MM.1S (cell line): ENCODE measurements around the gene USP32.

Source experiments
- DNase-seq: peaks from one replicate; pipeline ENCODE4 v3.0.0-alpha.2; 2015
- H2AFZ ChIP-seq: fragments of 300-600 bp; sonication (generic); 2 replicates; pipeline ENCODE4 v1.6.0; 2016; ENCODE audit warnings: antibody characterized with exemption, low read length
- H3F3A ChIP-seq: fragments of 300-600 bp; sonication (generic); 2 replicates; pipeline ENCODE4 v1.6.1; 2016; ENCODE audit warnings: mild to moderate bottlenecking, antibody characterized with exemption, low read length, moderate library complexity, mixed read lengths; ENCODE audit not compliant: insufficient read depth
- H3K27ac ChIP-seq: fragments of 300-600 bp; sonication (generic); 2 replicates; pipeline ENCODE4 v1.5.1; 2016; ENCODE audit warnings: mild to moderate bottlenecking, low read length
- H3K27me3 ChIP-seq: fragments of 300-600 bp; sonication (generic); replicated peaks from 2 replicates; pipeline ENCODE4 v1.6.0; 2016; ENCODE audit warnings: low read length; ENCODE audit not compliant: insufficient read depth
- H3K36me3 ChIP-seq: fragments of 300-600 bp; sonication (generic); replicated peaks from 2 replicates; pipeline ENCODE4 v1.6.1; 2016; ENCODE audit warnings: mild to moderate bottlenecking, low read length, mixed read lengths; ENCODE audit not compliant: insufficient read depth
- H3K4me1 ChIP-seq: fragments of 300-600 bp; sonication (generic); 2 replicates; pipeline ENCODE4 v1.6.1; 2016; ENCODE audit warnings: low read length, mixed read lengths
- H3K4me2 ChIP-seq: fragments of 300-600 bp; sonication (generic); 2 replicates; pipeline ENCODE4 v1.6.0; 2016; ENCODE audit warnings: low read depth, low read length
- H3K4me3 ChIP-seq: fragments of 300-600 bp; sonication (generic); 2 replicates; pipeline ENCODE4 v1.5.1; 2016; ENCODE audit warnings: low read length, mixed read lengths
- H3K79me2 ChIP-seq: fragments of 300-600 bp; sonication (generic); 2 replicates; pipeline ENCODE4 v1.6.1; 2016; ENCODE audit warnings: mixed run types, low read length, mixed read lengths
- H3K9ac ChIP-seq: fragments of 300-600 bp; sonication (generic); 2 replicates; pipeline ENCODE4 v1.6.1; 2016; ENCODE audit warnings: low read length, mixed read lengths
- H3K9me2 ChIP-seq: fragments of 300-600 bp; sonication (generic); replicated peaks from 2 replicates; pipeline ENCODE4 v1.6.1; 2016; ENCODE audit warnings: mild to moderate bottlenecking, low read length, mixed read lengths; ENCODE audit not compliant: insufficient read depth
- H3K9me3 ChIP-seq: fragments of 300-600 bp; sonication (generic); replicated peaks from 2 replicates; pipeline ENCODE4 v1.6.1; 2016; ENCODE audit warnings: mild to moderate bottlenecking, low read length, mixed read lengths; ENCODE audit not compliant: insufficient read depth
- H4K20me1 ChIP-seq: fragments of 300-600 bp; sonication (generic); 2 replicates; pipeline ENCODE4 v1.6.1; 2016; ENCODE audit warnings: mild to moderate bottlenecking, low read length, moderate library complexity, mixed read lengths; ENCODE audit not compliant: insufficient read depth
- EZH2 ChIP-seq: fragments of 300-600 bp; sonication (generic); optimal IDR thresholded peaks from 2 replicates; pipeline ENCODE3; 2017; ENCODE audit warnings: low read depth, mild to moderate bottlenecking, antibody characterized with exemption, low read length, mixed read lengths
- EZH2phosphoT487 ChIP-seq: fragments of 300-600 bp; sonication (generic); IDR thresholded peaks from 2 replicates; pipeline ENCODE4 v1.6.1; 2018; ENCODE audit warnings: antibody characterized with exemption, low read length
- TF ChIP-seq, protein P1 (sequence below): fragments of 300-600 bp; sonication (generic); IDR thresholded peaks from 2 replicates; pipeline ENCODE4 v1.5.1; 2016; ENCODE audit warnings: antibody characterized with exemption, low read length, mixed read lengths

The USP32 gene

DNA sequence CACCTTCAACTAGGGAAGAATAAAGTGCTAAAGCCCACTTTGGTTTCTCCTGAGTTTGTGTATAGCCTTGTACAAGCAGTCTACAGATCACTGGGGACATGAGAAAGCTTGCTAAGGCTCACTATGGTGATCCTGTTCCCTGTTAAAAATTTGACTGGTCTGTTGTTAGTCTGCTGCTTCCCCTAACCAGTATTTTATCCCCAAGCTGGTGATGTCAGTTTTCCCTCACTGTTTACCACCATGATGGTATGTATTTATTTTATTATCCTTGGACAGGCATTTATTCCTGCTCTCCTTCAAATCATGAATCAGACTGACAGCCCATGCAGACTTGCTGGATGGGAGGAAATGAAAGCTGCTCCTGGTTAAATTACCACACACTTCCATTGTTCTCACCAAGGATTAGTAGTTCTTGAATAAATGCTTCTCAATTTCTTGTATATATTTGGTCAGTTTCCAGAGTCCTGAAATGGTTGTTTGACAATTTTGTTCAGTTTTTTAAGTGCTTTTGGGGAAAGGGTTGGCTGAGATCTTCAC, 142.6 kb downstream of the USP32 start:
- no peak overlapping the region for H3K4me3 ChIP-seq
- H3K9me3 ChIP-seq: no peaks in the 10 kb centered on the region
- no peaks in the 10 kb centered on the region for H3K9me2 ChIP-seq
- no peaks in the 10 kb centered on the region for H3F3A ChIP-seq
- H4K20me1 ChIP-seq: no peaks in the 10 kb centered on the region
- no peak overlapping the region for H3K9ac ChIP-seq
- no peaks in the 10 kb centered on the region for H3K27me3 ChIP-seq
- no peaks in the 10 kb centered on the region for H3K4me1 ChIP-seq
- no peak overlapping the region for H2AFZ ChIP-seq
- no peaks in the 10 kb centered on the region for H3K36me3 ChIP-seq
- H3K79me2 ChIP-seq: no peaks in the 10 kb centered on the region
- TF ChIP-seq EZH2 (no peak), EZH2phosphoT487 (no peak)
- TF ChIP-seq, protein P1, sequence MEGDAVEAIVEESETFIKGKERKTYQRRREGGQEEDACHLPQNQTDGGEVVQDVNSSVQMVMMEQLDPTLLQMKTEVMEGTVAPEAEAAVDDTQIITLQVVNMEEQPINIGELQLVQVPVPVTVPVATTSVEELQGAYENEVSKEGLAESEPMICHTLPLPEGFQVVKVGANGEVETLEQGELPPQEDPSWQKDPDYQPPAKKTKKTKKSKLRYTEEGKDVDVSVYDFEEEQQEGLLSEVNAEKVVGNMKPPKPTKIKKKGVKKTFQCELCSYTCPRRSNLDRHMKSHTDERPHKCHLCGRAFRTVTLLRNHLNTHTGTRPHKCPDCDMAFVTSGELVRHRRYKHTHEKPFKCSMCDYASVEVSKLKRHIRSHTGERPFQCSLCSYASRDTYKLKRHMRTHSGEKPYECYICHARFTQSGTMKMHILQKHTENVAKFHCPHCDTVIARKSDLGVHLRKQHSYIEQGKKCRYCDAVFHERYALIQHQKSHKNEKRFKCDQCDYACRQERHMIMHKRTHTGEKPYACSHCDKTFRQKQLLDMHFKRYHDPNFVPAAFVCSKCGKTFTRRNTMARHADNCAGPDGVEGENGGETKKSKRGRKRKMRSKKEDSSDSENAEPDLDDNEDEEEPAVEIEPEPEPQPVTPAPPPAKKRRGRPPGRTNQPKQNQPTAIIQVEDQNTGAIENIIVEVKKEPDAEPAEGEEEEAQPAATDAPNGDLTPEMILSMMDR: no peak
- no peak overlapping the region for H3K4me2 ChIP-seq
- H3K27ac ChIP-seq: no peak overlapping the region
- no peak for DNase-seq

DNA sequence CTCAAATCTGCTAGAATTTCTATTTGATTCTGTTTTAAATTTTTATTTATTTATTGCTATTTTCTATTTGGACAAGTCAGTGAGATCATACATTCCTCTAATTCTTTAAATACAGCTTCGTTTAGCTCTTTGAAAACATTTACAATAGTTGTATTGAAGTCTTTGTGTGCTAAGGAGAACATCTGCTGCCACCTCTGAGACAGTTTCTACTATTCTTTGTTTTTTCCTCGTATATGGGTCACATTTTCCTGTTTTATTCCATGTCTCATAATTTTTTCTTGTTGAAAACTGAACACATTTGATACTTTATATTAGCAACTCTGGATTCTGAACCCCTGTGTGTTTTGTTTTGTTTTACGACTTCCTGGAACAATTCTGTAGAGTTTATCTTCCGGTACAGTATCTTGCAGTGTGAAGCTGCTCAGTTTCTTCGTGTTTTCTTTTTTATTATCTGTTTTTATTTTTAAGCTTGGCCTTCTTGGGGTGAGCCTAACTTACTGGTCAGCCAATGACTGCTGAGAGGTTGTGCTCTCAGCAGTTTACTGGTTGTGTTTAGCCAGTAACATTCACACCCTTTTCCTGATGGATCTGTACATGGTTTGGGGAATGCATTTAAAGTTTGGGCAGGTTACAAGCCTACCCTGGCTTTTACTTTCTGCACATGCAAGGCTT, 143.2 kb downstream of the USP32 start:
- TF ChIP-seq EZH2 (no peak), EZH2phosphoT487 (no peak)
- TF ChIP-seq, protein P1: no peak
- Histone ChIP-seq H4K20me1 (no peaks in the 10 kb centered on the region), H3K4me3 (no peak overlapping the region), H2AFZ (no peak overlapping the region), H3K4me2 (no peak overlapping the region), H3K27me3 (no peaks in the 10 kb centered on the region), H3K27ac (no peak overlapping the region), H3K4me1 (no peaks in the 10 kb centered on the region), H3K36me3 (no peaks in the 10 kb centered on the region), H3F3A (no peaks in the 10 kb centered on the region), H3K79me2 (no peaks in the 10 kb centered on the region), H3K9me3 (no peaks in the 10 kb centered on the region), H3K9me2 (no peaks in the 10 kb centered on the region), H3K9ac (no peak overlapping the region)
- DNase-seq: no peak

DNA sequence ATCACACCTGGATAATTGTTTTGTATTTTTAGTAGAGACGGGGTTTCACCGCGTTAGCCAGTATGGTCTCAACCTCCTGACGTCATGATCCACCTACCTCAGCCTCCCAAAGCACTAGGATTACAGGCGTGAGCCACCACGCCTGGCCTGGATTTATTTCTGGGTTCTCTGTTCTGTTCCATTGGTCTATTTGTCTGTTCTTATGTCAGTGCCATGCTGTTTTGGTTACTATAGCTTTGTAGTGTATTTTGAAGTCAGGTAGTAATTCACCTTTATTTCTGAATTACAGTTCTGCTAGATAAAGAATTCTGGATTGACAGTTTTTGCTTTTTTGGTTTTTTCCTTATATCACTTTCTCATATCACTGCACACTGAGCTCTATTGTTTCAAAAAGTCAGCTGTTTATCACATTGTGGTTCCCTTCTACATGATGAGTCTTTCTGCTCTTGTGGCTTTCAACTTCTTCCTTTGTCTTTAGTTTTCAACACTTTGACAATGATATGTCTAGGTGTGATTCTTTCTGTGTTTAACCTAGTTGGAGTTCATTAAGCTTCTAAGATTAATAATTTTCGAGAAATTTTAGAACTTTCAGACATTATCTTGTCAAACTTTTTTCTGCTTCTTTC, 144.0 kb downstream of the USP32 start:
- Histone ChIP-seq H3K27ac (no peak overlapping the region), H3K27me3 (no peaks in the 10 kb centered on the region), H3K4me2 (no peak overlapping the region), H3K9ac (no peak overlapping the region), H3K79me2 (no peaks in the 10 kb centered on the region), H3K9me2 (no peaks in the 10 kb centered on the region), H3F3A (no peaks in the 10 kb centered on the region), H3K9me3 (no peaks in the 10 kb centered on the region), H3K4me3 (no peak overlapping the region), H3K36me3 (no peaks in the 10 kb centered on the region), H4K20me1 (no peaks in the 10 kb centered on the region), H3K4me1 (no peaks in the 10 kb centered on the region), H2AFZ (no peak overlapping the region)
- no peak for TF ChIP-seq EZH2
- no peak for TF ChIP-seq EZH2phosphoT487
- TF ChIP-seq, protein P1: no peak
- DNase-seq: no peak
